ENCODE results near the gene NMNAT2.

GRCh38 chr1:183407474-183407873 is 10.7 kb downstream of the NMNAT2 start:
- TF ChIP-seq POLR2A (IDR thresholded peaks at IDR 0.05): no peak
- TF ChIP-seq CTCF (IDR thresholded peaks at IDR 0.05): no peak
- TF ChIP-seq EP300 (IDR thresholded peaks at IDR 0.05): no peak

All from ovary (tissue), 3 donors.